ENCODE data around the gene ADAM17.
A peak's percentile ranks its signal among the peaks of the same experiment; 100 is the strongest.
"Not testable (repeated sequence)": the region's sequence is repeated elsewhere in the genome, so short reads cannot be mapped to it uniquely, and the experiment has no call there.

ADAM17 gene

DNA sequence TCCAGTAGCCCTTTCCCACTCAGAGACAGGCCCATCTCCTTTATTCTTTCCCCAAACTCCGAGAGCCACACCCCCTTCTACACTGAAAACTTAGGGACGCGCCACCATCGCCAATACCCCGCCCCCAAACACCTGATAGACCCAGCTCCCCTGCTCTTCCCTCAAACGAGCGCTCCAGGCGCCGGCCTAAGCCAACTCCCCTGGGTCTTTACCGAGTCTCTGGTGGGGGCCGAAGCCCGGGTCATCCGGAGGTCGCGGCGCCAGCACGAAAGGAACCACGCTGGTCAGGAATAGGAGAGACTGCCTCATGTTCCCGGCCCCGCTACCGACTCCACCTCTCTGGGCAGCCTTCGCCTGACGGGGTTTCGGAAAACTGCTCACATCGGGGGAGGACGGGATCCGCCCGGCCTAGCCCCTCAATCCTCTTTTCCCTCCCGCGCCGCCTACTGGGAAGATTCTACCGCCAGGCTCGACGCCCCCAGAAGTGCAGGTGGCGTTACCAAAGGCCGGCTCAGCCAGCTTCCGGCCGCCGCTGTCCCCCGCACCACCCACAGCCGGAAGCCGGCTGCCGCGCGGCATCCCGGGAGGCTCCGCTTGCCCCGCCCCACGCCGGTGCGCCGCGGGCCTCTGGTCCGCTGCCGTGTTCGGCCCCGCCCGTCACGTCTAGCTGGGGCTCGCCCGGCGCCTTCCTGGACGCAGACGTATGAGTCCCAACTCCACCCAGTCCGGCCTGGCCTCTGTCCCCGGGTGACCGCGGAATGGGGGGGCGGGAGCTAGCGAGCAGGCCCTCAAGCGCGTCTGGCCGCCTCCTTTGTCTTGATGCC lies at the start of gene ADAM17:
ADAM17 (minus strand) TSS at position 534 of the 824 bp plus-strand sequence; CDS start at position 309, 225 bp downstream.
- DNase-seq (ENCODE audit: low spot score): peak; percentile 95

DNA sequence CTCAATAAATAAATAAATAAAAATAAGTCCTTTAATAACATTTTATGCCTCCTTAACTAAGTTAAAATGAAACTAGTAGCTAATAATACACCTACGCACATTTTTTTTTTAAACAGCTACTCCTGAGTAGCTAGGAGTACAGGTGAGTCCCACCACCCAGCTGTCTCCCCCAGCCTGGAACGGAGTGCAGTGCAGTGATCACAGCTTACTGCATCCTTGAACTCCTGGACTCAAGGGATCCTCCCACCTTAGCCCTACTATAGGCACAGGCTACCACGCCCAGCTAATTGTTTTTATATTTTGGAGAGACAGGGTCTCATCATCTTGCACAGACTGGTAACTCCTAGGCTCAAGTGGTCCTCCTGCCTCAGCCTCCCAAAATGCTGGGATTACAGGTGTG lies 46.8 kb upstream of the ADAM17 start:
- DNase-seq (ENCODE audit: low spot score): no peak

DNA sequence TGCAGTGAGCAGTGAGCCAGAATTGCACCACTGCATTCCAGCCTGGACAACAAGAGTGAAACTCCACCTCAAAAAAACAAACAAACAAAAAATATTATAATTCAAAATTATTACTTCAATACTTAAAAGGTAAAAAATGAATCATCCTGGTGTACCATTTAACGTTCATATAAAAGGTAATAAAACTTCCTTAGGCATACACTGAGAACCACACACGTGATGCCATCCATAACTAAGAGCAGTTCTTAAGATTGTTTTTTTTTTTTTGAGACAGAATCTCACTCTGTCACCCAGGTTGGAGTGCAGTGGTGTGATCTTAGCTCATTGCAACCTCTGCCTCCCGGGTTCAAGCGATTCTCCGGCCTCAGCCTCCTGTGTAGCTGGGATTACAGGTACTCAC lies 45.8 kb upstream of the ADAM17 start:
- DNase-seq (ENCODE audit: low spot score): no peak

DNA sequence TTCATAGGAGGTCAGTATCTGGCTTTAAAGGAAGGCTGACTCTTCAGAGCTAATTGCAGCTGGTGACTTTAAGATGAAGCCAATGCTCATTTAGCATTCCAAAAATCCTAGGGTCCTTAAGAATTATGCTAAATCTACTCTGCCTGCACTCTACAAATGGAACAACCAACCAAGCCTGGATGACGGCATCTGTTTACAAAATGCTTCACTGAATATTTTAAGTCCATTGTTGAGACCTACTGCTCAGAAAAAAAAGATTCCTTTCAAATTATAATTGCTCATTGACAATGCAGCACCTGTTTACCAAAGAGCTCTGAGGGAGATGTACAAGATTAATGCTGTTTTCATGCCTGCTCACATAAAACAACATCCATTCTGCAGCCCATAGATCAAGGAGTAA lies 43.8 kb upstream of the ADAM17 start:
- no peak for DNase-seq (ENCODE audit: low spot score)

DNA sequence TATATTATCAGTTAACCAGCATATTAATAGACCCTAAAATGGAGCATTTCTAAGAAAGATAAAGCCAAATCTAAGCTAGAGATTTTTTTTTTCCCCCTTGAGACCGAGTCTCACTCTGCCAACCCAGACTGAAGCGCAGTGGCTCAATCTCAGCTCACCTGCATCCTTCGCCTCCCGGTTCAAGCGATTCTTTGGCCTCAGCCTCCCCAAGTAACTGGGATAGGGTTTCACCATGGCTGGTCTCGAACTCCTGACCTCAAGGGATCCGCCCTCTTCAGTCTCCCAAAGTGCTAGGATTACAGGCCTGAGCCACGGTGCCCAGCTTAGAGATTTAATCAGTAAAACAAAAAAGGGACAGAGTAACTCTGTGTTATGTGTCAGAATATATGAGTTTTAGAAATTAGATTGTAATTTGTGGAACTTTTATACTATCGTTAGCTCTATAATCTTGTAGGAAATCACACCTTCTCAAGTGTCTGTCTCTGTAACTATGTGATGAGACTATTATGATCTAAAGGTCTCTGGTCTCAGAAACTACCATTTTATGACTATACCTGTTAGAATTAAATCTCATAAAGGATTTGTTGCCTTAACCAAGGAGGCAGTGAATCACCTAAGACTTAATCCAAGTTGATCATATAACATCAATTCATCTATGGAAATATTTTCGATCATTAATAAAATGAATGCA lies 41.1 kb upstream of the ADAM17 start:
- DNase-seq (ENCODE audit: low spot score): no peak

DNA sequence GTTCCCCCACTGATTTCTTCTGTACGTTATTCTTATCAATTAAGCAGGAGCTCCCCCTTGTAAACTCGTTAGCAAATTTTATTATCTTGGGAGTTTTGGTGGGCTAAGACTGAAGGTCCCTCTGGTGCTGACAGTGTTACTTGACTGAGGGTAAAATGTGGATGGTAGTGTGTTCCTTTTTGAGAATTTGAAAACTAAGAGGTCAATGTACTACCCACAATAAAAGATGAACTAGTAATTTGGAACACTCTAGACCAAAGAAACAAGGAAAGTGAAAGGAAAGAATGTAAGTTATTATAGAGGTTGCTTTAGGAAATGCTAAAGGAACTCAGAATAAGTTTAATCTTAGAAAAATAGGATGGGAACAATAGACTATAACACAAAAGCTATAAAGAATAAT lies 40.1 kb upstream of the ADAM17 start:
- no peak for DNase-seq (ENCODE audit: low spot score)

DNA sequence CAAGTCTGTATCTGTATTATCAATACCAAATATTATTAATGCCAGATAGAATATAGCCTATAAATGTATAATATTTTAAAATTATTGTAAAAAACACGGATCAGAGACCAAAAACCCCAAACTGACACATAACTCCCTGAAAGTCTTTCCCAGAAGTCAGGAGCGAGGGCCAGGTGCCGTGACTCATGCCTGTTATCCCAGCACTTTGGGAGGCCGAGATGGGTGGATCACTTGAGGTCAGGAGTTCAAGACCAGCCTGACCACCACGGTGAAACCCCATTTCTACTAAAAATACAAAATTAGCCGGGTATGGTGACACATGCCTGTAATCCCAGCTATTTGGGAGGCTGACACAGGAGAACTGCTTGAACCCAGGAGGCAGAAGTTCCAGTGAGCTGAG lies 39.6 kb upstream of the ADAM17 start:
- not testable (repeated sequence) for DNase-seq (ENCODE audit: low spot score)

DNA sequence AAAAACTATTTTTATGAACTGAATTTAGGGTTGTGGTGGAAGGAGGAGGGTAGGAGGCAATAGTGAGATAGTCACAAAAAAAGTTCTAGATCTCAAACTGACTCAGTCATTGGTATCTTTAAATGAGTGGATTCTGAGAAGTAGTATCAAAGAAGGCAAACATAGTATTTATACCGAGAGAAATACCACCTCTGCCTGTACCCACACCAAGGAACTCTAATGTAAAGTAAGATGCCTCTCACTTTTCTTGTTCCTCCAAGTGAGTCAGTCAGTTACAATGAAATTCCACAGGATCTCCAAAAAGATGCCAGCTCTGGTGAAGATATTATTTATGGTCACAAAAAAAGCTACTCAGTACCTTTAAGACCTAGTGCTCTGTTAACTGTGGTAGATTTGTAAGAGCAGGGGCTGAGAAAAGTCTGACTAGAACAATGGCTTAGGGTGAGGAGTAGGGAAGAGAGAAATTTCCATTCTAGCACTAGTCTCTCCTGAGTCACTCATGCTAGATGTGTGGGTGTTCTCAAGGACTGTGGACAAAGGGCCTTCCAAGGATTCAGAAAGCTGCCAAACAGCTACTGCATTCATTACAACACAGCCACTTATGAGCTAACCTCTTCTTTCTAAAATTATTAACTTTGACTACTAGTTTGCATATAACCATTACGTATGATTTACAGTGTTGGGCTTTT lies 38.9 kb upstream of the ADAM17 start:
- no peak for DNase-seq (ENCODE audit: low spot score)

DNA sequence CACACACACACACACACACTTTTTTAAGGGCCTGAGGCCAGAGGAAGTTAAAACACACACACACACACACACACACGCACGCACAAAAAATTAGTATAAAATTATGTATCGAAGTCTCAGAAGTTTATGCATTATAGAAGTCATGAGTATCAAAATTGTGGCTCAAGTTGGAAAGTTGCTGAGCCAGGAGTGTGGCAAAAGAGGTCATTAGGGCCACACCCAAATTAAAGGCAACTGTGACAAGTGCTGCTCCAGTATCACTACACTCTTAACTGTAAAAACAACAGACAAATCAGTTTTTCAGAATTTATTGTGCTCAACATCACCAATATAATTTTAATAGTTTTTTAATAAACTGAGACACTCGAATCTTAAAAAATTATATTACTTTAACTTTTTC lies 38.3 kb upstream of the ADAM17 start:
- DNase-seq (ENCODE audit: low spot score): peak; percentile 29

DNA sequence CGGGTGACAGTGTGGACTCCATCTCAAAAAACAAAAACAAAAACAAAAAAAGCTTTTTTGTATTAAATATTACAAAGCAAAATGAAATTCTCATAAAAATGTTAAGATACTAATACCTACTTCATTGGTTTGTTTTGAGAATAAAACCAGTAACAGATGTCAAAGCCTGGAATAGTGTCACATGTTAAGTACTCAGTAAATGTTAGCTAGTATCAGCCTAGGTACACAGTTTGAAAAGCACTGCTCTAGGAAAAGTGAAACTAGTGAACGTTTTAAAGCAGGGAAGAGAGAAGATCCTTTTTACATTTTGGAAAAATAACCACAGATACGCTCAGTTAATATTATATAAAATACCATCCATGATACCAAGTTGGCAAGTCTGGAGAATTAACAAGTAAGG lies 37.1 kb upstream of the ADAM17 start:
- DNase-seq (ENCODE audit: low spot score): no peak

DNA sequence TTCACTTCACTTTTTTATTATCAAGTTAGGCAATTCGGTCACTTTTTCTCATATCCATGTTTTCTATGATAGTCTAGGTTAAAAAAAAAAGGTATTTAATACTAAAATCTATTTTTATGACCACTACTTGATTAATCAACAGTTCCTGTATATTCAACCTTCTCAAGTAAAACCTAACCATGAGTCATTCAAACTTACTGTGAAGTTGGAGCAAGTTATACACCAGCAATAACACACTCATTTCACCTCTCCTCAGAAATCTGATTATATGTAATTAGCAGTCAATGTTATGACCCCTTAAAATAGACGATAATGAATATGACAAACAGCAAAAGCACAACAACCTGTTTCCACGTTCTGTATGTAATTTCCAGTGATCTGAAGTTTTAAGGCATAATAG lies 35.0 kb upstream of the ADAM17 start:
- no peak for DNase-seq (ENCODE audit: low spot score)

DNA sequence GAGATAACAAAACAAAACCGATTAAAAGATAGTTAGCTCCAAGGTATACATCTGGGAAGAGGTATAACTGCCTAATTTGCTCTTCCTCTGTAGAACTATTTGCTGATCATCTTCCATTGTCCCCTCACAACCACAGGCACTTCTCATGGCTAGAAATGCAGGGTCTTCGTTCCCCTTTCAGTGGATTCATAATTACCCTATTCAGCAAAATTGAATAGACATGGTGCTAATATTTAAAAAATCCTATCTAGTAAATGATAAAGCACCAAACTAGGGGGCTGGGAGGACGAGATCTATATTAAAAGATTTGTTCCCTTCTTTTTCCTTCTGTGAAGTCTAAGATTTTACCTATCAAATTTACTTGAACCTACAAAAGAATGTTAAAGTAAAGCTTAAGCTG lies 30.8 kb upstream of the ADAM17 start:
- DNase-seq (ENCODE audit: low spot score): no peak

DNA sequence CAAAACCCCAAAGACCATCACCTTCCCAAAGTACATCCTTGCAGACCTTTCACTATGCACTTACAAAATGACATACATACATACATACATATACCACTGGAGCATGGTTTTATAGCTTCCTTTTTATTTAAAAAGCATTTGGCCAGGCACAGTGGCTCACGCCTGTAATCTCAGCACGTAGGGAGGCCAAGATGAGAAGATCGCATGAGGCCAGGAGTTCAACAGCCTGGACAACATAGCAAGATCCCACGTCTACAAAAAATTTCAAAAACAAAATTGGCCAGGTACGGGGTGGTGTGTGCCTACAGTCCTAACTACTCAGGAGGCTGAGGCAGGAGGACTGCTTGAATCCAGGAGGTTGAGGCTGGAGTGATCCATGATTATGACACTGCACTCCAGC lies 29.9 kb upstream of the ADAM17 start:
- no peak for DNase-seq (ENCODE audit: low spot score)

DNA sequence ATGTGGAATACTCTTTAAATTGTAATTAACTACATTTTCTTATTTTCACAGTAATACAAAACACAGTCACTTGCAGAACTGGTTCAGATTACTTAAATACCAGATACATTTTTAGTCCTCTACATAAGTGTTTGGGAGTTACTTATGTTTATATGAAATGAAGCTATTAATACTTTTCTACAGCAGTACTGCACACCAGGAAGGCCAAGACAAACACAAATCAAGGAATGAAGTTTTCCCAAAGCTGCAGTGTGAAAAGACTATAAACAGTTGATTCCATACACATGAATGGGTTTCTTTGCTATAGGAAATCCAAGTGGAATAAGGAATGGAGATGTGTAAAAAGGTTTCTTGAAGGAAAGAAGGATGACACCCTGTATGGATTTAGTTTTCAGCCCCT lies 29.3 kb upstream of the ADAM17 start:
- not testable (repeated sequence) for DNase-seq (ENCODE audit: low spot score)

DNA sequence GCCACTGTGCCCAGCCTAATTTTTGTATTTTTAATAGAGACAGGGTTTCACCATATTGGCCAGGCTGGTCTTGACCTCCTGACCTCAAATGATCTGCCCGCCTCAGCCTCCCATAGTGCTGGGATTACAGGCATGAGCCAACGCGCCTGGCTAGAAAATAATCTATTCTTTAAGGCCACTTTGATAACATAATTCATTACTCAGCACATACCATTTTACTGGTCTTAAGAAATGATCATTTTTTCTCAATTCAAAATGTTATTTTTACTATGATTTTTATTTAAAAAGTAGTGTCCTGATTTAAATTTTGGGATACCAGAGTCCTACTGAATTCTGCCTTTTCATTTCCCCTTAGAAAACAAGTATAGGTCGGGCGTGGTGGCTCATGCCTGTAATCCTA lies 27.0 kb upstream of the ADAM17 start:
- DNase-seq (ENCODE audit: low spot score): no peak

DNA sequence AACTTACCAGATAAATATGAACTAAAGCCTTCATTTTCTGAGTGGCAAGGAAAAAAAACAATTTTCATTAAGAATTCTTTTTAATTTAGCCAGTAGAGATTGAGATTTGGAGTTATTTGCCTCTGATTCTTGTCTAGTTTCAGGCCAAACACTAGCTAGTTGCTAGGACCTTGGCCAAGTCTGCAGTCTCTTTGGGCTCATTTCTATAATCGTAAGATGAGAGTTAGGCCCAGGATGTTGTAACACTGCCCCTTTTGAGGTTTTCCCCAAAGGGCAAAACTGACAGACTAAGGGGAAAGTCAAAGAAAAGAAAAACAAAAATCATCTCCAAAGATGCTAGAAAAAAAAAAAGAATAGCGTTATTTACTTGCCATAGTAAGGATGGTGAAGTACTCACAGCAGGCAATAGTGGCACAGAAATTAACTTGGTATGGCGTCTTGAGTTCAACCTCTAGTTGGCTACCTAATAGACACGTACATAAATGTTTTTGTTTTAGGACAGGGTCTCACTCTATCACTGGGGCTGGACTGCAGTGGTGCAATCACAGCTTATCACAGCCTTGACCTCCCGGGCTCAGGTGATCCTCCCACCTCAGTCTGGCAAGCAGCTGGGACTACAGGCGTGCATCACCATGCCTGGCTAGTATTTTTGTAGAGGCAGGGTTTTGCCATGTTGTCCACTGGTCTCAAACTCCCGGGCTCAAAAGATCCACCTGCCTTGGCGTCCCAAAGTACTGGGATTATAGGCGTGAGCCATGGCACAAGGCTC lies 23.0 kb upstream of the ADAM17 start:
- DNase-seq (ENCODE audit: low spot score): no peak

DNA sequence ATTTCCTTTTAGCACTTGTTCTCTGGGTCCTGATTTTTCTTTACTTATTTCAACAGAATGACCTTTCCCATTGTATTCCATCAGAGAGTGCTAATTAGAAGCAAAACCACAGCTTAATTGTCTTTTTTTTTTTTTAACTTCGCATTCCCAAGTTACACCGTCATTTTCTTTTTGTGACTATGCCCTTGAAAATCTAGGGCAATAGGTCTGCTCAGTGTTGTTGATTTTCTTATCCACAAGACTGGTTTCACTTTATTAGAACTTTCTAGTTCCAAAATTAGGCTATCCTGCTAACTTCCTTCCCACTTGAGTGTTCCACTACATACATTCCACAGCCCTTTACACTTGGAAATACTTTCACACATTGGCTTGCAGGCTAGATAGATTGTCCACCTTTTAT lies 18.7 kb upstream of the ADAM17 start:
- DNase-seq (ENCODE audit: low spot score): no peak

DNA sequence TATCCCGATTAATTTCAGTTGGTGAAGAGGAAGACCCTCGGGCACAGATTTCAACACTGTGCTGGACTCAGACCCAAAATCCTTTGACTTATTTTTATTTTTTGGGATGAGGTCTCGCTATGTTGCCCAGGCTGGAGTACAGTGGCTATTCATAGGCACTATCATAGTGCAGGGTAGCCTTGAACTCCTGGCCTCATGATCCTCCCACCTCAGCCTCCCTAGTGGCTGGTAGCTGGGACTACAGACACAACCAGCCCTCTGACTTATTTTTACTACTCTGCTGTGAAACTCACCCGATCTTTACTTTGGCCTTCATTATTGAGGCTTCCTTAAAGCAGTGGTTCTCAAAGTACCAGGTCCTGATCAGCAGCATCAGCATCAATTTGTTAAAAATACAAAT lies 18.2 kb upstream of the ADAM17 start:
- no peak for DNase-seq (ENCODE audit: low spot score)

DNA sequence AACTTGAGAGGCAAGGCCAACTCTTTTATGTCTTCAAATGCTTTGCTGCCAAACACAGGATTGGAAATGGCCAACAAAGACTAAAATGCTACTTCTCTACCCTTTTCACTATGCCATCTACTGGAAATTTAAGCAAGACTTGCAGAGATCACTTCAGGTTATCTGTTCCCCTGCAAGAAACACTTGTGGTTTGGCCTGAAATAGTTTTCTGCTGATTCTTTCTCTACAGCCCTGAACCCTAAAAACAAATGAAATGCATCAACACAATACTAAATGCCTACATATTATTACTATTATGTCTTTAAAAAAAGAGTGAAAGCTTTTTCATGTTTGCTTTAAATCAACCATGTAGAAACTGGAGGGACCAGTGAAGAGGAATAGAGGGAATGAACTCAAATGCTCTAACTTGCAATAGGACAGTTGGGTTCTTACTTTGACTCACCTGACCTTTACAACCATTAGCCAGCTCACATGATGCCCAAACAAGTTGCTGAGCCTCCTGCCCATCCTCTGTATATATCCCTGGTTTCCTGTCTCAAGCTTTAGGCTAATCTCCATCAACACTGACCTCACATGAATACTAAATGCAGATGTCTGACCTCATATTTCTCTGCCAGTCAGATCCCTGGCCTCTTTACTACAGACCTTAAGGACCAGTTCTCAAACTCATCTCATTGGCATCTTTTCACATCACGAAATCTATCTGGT lies 17.5 kb upstream of the ADAM17 start:
- no peak for DNase-seq (ENCODE audit: low spot score)

DNA sequence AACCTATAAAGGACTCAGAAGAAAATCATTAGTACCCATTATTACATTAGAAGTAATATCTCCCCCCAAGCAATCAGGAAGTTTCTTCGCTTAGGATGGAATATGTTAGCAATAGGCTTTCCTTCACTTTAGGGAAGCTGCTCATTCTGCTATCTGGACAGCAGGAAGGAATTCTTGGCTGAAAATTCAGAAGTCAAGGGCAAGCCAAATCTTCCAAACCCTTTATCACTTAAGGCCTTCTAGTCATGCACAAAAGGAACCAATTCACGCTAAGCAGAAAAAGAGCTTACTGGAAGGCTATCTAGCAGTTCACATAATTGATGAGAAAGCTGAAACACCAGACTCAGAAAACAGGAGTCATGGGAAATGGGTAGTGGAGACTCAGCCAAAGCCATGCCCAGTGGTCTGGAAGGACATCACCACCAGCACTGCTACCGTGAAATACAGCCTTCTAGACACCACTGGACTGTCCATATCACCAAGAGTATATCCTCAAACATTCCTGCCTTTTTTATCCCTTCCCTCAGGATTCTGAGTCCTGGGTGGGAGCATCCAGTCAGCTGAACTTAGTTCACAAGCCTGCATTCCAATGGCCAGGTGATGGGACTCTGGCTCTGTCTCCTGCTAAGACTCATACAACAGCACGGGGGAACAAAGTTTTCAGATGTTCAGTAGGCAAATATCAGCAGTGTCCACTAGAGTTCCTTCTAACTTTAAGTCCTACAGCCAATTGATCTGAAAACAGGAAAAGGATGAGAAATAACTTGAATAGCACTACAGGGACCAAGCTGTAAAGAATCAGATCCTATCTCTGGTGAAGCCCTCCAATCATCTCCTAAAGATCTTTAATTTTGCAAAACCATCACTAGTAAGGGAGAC lies 14.8 kb upstream of the ADAM17 start:
- no peak for DNase-seq (ENCODE audit: low spot score)
